Loucy (cell line): Measurements from ENCODE around the gene SNX8.

Source experiments
- EZH2phosphoT487 ChIP-seq: fragments of 200-600 bp; IDR thresholded peaks from 2 replicates; pipeline ENCODE4 v1.6.1; 2018; ENCODE audit warnings: antibody characterized with exemption, mild to moderate bottlenecking, moderate library complexity, borderline replicate concordance
- TF ChIP-seq, protein P1 (sequence below): fragments of 200-600 bp; sonication (generic); conservative IDR thresholded peaks from 2 replicates; pipeline ENCODE4 v1.5.1; 2014; ENCODE audit warnings: mild to moderate bottlenecking, antibody characterized with exemption, low read length

- TF ChIP-seq, protein P1, sequence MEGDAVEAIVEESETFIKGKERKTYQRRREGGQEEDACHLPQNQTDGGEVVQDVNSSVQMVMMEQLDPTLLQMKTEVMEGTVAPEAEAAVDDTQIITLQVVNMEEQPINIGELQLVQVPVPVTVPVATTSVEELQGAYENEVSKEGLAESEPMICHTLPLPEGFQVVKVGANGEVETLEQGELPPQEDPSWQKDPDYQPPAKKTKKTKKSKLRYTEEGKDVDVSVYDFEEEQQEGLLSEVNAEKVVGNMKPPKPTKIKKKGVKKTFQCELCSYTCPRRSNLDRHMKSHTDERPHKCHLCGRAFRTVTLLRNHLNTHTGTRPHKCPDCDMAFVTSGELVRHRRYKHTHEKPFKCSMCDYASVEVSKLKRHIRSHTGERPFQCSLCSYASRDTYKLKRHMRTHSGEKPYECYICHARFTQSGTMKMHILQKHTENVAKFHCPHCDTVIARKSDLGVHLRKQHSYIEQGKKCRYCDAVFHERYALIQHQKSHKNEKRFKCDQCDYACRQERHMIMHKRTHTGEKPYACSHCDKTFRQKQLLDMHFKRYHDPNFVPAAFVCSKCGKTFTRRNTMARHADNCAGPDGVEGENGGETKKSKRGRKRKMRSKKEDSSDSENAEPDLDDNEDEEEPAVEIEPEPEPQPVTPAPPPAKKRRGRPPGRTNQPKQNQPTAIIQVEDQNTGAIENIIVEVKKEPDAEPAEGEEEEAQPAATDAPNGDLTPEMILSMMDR, result no peak
- no peak for TF ChIP-seq EZH2phosphoT487
Measured at GRCh38 chr7:2360796-2361195, 46.6 kb upstream of the SNX8 start.
